Mesothelial cell of epicardium (in vitro differentiated cells): Measurements from ENCODE around the gene PSMA5. TPM values are rescaled to one million over a fixed set of nuclear protein-coding genes. Genes with fewer than 3 reads are reported as not detected.
"Not testable (repeated sequence)": the region's sequence is repeated elsewhere in the genome, so short reads cannot be mapped to it uniquely, and the experiment has no call there.

Experiments
- DNase-seq, 2 experiments: peaks; one replicate each; pipeline ENCODE4 v3.0.0; 2021; ENCODE audit warnings: low spot score in 2 of 2; ENCODE audit not compliant: unreplicated experiment in 2 of 2
- H3K27ac Mint-ChIP-seq: 2 replicates; pipeline ENCODE4 v1.8.0; 2021; ENCODE audit warnings: mixed read lengths
- H3K27me3 Mint-ChIP-seq: 2 replicates; pipeline ENCODE4 v1.8.0; 2021; ENCODE audit warnings: low read depth, mixed read lengths
- H3K36me3 Mint-ChIP-seq: 2 replicates; pipeline ENCODE4 v1.8.0; 2021; ENCODE audit warnings: mixed read lengths
- H3K4me1 Mint-ChIP-seq: 2 replicates; pipeline ENCODE4 v1.8.0; 2021; ENCODE audit warnings: mixed read lengths
- H3K4me3 Mint-ChIP-seq: 2 replicates; pipeline ENCODE4 v1.8.0; 2021; ENCODE audit warnings: mild to moderate bottlenecking, moderate library complexity, mixed read lengths
- H3K9me3 Mint-ChIP-seq: 2 replicates; pipeline ENCODE4 v1.8.0; 2021; ENCODE audit warnings: mixed read lengths
- total RNA-seq: library from RNA; stranded (reverse); gene quantifications from 3 replicates; pipeline ENCODE4 v1.2.1, GENCODE V29; 2021
- TF ChIP-seq, protein P1 (sequence below): fragments of 200-600 bp; sonication (generic); IDR thresholded peaks from one replicate; pipeline ENCODE4 v1.5.0; 2021; ENCODE audit warnings: antibody characterized with exemption; ENCODE audit not compliant: unreplicated experiment

The PSMA5 gene
- total RNA-seq, result 67.2 to 70.9 TPM (median 69.7 TPM) in 3 replicates

DNA sequence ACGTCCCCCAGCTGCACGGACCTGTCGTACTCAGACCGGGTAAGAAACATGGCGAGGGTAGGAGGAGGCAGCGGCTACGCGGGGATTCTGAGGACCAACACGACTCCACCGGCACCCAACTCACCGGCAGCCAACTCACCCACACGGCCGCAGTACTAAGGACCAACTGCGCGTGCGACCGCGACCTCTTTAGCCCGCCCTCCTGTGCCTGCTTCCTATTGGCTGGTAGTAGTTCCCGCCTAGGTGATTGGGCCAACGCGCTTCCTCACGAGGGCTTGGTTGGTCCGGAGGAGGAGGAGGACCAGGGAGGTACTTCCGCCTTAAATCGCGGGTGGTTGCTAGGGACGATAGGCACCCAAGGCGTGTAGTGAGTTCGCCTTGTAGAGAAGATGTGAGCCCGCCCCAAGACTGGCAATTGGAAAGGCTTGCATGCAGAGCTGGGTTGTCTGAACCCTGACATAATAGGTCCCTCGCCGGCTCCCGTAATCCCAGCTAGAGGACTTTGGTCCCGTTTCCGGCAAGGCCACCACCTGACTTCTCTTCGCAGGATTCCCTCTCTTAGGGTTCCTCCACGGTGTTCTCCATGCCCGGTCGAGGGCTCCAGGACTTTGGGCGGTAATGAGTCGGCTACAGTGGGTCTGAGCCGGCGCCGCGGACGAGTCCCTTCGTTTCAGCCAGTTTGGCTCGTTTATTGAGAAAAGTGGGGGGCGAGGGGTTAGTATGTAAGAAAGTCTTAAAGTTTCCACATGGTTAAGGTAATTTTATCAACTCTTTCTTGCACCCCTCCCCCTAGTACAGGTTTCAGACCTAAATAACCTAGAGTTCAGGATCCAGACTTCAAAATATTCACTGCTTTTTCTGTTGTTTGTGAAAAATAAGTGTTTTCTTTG lies at the start of gene PSMA5:
Gene PSMA5, minus strand, starts transcription at position 168 of the 890 bp plus-strand sequence. Its CDS starts 118 bp downstream, at position 50.
- Mint-ChIP-seq H3K4me3 (peak within 1 kb of the TSS; percentile 91), H3K36me3 (no peaks in the 10 kb centered on the region), H3K4me1 (peaks cover 30% of the 10 kb centered on the region), H3K27me3 (no peaks in the 10 kb centered on the region), H3K9me3 (no peaks in the 10 kb centered on the region), H3K27ac (peak within 1 kb of the TSS; percentile 94)
- peak; percentile 83 to 89 for DNase-seq
- TF ChIP-seq, protein P1, sequence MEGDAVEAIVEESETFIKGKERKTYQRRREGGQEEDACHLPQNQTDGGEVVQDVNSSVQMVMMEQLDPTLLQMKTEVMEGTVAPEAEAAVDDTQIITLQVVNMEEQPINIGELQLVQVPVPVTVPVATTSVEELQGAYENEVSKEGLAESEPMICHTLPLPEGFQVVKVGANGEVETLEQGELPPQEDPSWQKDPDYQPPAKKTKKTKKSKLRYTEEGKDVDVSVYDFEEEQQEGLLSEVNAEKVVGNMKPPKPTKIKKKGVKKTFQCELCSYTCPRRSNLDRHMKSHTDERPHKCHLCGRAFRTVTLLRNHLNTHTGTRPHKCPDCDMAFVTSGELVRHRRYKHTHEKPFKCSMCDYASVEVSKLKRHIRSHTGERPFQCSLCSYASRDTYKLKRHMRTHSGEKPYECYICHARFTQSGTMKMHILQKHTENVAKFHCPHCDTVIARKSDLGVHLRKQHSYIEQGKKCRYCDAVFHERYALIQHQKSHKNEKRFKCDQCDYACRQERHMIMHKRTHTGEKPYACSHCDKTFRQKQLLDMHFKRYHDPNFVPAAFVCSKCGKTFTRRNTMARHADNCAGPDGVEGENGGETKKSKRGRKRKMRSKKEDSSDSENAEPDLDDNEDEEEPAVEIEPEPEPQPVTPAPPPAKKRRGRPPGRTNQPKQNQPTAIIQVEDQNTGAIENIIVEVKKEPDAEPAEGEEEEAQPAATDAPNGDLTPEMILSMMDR, result no peak

GRCh38 chr1:109475261-109475660 lies 49.0 kb upstream of the PSMA5 start:
- no peak for DNase-seq
- no peak overlapping the region for H3K4me3 Mint-ChIP-seq
- H3K9me3 Mint-ChIP-seq, result no peaks in the 10 kb centered on the region
- H3K36me3 Mint-ChIP-seq, result no peaks in the 10 kb centered on the region
- TF ChIP-seq, protein P1, result no peak
- H3K27me3 Mint-ChIP-seq, result peaks cover 93% of the 10 kb centered on the region
- H3K27ac Mint-ChIP-seq, result no peak overlapping the region
- no peaks in the 10 kb centered on the region for H3K4me1 Mint-ChIP-seq

GRCh38 chr1:109474697-109475096 lies 48.4 kb upstream of the PSMA5 start:
- no peak for DNase-seq
- H3K4me1 Mint-ChIP-seq, result no peaks in the 10 kb centered on the region
- no peaks in the 10 kb centered on the region for H3K9me3 Mint-ChIP-seq
- no peaks in the 10 kb centered on the region for H3K36me3 Mint-ChIP-seq
- peaks cover 93% of the 10 kb centered on the region for H3K27me3 Mint-ChIP-seq
- TF ChIP-seq, protein P1, result no peak
- H3K4me3 Mint-ChIP-seq, result no peak overlapping the region
- no peak overlapping the region for H3K27ac Mint-ChIP-seq

- DNase-seq, H3K27ac Mint-ChIP-seq, H3K9me3 Mint-ChIP-seq, H3K4me3 Mint-ChIP-seq, H3K4me1 Mint-ChIP-seq, H3K36me3 Mint-ChIP-seq: not testable (repeated sequence)
- H3K27me3 Mint-ChIP-seq, result peaks cover 93% of the 10 kb centered on the region
Observed at GRCh38 chr1:109473284-109474057, 47.2 kb upstream of the PSMA5 start.

DNA sequence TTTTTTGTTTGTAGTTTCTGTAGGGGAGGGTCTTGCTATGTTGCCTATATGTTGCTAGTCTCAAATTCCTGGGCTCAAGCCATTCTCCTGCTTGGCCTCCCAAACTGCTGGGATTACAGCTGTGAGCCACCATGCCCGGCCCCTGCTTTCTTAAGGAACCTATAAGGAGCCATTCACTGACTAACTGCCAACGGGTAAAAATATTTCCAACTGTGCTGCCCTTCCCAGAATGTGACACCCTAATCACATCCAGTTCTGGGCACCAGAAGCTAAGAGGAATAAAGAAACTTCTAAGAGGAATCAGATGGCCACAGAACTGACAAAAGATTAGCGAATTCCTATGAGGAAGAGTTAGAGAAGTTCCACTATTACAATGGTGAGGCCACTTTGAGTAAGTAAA lies 46.5 kb upstream of the PSMA5 start:
- Mint-ChIP-seq H3K36me3 (no peaks in the 10 kb centered on the region), H3K27me3 (peaks cover 96% of the 10 kb centered on the region), H3K9me3 (no peaks in the 10 kb centered on the region), H3K4me1 (no peaks in the 10 kb centered on the region), H3K4me3 (no peak overlapping the region), H3K27ac (no peak overlapping the region)
- no peak for DNase-seq
- TF ChIP-seq, protein P1, result no peak

- no peak overlapping the region for H3K4me3 Mint-ChIP-seq
- peaks cover 98% of the 10 kb centered on the region for H3K27me3 Mint-ChIP-seq
- DNase-seq, result no peak
- H3K9me3 Mint-ChIP-seq, result no peaks in the 10 kb centered on the region
- H3K4me1 Mint-ChIP-seq, result peaks cover 2% of the 10 kb centered on the region
- TF ChIP-seq, protein P1, result no peak
- no peaks in the 10 kb centered on the region for H3K36me3 Mint-ChIP-seq
- H3K27ac Mint-ChIP-seq, result no peak overlapping the region
Observed at GRCh38 chr1:109470245-109470644, 44.0 kb upstream of the PSMA5 start.
